Activated T-cell treated with anti-CD3 and anti-CD28 coated beads for 48 hours (primary cell): ENCODE data around the gene ABCA5.
"Not testable (repeated sequence)": the region's sequence is repeated elsewhere in the genome, so short reads cannot be mapped to it uniquely, and the experiment has no call there.

Experiments used
- DNase-seq: peaks from one replicate; pipeline ENCODE4 v3.0.0-alpha.2; 2020; ENCODE audit warnings: low read depth

ABCA5 gene

DNA sequence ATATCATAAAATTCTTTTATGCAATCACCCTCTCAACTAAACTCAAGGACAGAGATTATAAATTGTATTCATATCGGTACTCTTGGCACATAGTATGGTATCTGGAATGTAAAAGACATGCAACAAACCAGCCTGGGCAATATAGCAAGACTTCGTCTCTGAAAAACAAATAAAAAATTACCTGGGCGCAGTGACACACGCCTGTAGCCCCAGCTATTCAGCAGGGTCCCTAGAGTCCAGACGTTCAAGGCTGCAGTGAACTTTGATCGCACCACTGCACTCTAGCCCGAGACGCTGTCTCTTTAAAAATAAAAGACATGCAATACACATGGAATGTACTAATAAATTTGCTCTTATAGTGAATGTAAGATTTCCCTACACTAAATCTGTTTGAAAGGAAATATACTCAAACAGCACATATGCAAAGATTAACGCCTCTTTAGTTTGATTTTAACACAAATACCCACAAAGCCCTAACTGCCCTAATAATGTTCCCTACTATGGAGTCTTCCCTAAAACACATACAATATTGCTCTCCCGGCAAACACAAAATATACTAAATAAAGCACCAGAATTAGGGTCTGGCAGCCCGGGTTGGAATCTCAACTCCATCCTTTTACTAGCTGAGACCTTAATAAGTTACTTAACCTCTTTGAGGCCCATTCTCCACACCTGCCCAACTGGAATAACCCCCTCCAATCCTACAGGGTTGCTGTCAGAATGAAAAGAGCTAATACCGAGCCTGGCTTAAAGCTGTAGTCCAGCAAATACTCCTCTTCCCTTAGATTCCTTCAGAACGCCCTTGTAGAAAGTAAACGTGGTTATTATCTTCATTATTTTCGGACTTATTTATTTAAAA lies 1.2 kb downstream of the ABCA5 start:
- DNase-seq, result no peak

DNA sequence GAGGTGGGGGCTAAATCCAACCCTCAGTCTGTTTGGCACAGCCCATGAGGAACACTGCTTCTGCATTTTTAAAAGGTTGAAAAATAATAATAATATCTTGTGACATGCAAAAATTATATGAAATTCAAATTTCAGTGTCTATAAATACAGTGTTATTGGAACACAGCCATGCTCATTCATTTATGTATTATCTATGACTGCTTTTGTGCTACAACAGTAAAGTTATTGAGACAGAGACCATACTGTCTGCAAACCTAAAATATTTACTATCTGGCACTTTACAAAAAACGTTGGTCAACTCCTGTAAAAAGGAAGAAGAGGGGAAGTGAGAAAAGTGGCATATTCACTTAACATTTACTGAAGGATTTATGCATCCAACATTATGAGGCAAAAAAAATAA lies 3.1 kb downstream of the ABCA5 start:
- DNase-seq, result no peak

DNA sequence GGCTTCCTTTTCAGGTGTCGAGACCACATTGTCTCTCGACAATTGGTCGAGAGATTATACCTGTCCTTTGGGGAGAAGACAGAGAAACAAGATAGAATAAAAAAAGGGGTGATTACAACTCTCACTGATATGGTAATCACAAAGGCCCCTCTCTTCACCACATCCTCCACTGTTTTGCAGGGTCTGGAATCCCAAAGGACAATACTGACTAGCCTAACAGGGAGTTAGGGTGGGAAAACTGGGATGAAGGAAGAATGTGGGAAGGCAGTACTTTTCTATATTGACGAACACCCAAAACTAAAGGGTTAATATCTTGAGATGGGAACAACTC lies 6.1 kb downstream of the ABCA5 start:
- no peak for DNase-seq

DNA sequence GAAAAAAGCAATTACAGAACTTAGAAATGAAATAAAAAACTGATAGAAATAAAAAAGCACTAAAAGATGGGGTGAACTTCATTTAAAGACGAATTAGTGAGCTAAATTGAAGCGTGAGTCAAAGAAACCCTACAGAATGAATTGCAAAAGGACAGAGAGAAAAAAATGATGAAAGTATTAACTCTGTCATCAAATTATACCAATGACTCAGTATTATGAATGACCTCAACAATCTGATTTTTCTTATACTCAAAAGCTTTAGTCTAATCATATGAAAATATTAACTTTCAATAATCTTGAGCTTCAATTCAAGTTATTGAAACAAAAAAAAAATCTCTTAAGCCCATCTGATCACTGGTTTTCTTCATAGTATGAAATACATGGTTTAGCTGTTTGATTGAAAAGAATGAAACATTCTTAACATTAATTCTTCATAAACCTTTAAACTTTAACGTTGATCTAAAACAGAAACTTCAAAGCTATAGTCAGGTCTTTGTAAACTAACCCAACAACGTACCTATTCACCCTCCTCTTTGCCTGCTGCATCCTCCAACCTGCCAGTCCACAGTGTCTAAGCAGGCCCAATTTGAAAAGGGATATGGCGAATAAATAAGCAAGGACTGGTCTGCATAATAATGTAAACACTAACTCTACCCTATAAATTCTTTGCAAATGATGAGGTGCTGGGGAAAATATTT lies 6.6 kb downstream of the ABCA5 start:
- DNase-seq, result no peak

DNA sequence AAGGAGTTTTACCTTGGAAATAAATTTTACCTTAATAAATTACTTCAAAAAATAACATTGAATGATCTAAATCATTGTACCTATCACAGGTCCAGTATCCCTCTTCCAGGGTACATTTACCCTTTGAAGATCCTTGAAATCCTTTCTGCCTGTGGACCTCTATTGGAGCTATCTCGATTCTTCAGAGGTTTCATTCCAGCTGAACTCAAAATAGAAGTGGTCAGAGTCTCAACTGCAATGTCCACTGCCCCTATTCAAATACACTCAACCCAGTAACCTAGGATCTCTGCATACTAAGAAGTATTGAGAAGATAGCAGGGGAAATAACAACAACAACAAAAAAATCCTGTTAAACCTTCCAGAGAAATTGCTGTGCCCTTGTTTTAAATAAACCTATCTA lies 9.3 kb downstream of the ABCA5 start:
- no peak for DNase-seq

DNA sequence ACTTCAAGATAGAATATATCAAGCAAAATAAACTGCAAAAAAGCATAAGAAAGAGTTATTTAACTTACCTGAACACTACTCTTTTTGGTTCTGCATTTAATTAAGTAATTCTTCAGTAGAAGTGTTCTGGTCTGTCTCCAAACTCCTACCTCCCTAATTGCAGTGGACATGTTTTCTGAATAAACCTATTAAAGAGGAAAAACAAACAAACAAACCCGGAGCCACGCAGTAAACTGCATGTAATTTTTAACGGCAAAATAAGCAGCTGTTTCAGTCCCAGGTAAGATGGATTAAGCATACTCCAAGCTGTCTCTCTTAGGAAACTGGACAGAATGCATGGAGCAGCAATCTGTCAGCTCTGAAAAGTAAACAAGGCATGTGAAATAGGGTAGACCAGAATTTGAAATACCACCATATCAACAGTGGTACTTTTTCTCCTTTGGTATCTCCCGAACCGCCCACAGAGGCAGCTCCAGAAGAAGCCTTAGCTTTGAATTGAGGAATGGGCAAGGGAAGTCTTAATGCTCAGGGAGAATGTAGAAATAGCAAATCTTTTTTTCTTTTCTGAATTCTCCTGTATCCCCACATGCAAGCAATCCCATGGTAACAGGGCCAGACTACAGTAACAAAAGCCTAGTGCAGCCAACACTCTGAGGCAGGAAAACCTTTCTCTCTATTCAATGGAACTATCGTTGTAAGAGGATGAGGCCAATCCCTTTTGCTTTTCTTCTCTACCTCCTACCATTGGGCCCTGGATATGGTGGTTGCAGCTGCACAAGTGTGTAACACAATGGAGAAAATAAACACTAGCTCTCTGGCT lies 12.5 kb downstream of the ABCA5 start:
- no peak for DNase-seq

DNA sequence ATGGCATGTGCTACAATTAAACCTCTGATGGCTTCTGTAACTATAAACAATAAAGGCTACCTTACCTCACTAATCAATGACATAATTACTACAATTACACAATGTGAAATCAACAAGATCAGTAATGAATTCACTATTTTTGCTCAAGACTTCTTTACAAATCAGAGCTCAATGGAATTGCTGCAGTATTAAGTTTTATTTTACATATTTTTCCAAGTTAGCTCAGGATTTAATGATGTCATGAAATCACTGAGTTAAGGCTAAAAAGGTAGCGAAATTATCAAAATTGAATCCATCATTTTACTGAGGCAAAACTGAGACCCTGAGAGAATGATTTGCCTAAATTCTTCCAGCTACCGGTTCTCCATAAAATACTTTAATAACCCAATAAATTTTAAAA lies 21.8 kb downstream of the ABCA5 start:
- no peak for DNase-seq

DNA sequence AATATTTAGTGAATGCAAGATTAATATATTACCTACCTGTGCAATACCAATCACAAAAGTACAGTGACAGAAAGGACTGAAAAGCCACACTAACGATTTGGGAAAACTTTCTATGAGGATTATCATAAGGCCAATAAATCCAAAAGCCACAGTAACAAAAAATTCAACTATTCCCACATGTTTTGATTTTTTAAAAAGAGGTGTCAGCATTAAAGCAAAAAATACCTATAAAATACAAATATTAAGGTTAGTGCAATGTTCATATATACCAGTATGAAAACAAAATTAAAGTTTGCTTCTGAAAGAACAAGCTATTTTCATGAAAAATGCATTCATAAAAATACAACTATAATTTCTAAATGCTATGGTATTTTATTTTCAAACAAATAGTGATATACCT lies 24.3 kb downstream of the ABCA5 start:
- no peak for DNase-seq

DNA sequence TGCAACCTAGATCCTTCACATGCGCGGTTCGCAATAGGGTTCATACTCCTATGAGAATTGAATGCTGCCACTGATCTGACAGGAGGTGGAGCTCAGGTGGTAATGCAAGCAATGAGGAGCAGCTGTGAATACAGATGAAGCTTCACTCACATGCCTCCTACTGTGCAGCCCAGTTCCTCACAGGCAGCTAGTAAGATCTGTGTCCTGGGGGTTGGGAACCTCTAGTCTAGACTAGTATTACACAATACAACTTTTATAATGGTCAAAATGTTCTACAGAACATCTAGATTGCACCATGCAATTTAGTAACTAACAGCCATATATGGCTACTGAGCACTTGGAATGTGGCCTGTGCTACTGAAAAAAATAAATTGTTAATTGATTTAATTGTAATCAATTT lies 26.7 kb downstream of the ABCA5 start:
- DNase-seq, result no peak

DNA sequence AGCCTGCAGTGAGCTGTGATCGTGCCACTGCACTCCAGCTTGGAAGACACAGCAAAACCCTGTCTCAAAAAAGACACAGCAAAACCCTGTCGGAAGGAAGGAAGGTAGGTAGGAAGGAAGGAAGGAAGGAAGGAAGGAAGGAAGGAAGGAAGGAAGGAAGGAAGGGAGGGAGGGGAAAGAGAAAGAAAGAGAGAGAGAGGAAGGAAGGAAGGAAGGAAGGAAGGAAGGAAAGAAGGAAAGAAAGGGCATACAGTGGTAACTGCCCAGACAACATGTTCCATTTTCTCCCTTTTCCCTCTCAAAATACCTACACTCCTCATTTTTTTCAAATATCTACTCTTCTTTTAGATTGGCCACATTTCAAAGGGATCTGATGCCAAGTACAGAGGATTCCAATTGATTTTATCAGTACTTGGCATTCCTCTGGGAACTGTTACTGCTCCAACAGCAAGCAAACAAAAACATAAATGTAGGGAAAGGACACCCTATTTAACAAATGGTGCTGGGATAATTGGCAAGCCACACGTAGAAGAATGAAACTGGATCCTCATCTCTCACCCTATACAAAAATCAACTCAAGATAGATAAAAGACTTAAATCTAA lies 28.7 kb downstream of the ABCA5 start:
- not testable (repeated sequence) for DNase-seq

DNA sequence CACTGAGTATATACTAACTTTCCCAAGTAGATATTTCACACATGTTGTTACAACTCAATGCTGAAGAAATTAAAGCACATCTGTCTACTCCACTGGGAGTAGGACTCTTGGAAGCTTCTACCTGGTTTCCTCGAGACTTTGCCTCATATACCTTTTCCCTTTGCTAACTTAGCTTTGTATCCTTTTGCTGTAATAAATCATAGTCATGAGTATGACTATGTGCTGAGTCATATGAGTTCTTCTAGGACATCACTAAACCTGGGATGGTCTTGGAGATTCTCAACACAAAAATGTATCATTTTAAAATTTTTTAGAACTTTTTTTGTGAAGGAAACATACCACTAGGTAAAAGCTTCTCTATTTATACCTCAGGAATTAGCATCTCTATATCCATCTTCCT lies 39.8 kb downstream of the ABCA5 start:
- no peak for DNase-seq

DNA sequence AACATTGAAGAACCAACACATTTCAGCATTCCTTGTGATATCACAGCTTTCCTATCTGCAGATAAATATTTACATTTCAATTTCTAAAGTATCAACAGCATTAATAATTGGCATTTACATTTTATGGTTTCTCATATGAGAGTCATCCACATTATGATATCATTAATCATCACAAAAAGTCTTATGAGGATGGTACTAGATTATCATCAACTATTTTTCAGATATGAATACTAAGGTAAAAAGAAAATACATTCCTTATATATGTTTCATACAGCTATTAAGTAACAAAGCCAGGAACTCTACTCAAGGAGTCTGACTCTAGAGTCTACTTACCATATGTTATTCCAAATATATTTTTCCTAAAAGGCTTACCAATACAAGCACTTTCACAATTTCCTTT lies 40.7 kb downstream of the ABCA5 start:
- no peak for DNase-seq

DNA sequence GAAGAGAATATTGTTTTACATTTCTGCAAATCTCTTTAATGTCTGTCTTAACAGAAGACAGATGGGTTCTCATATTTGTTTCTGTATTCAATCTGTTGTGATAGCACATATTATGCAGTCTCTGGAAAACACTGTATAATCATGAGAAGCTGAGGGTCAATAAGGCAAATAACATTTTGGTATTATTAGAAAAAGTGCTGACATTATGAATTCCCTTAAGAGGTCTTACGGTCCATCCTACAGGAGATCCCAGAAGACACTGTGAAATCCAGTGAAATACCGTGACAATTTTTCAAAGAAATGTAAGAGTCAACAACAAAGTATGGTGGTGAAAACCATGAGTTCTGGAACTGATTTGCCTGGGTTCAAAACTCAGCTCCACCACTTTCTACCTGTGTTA lies 42.3 kb downstream of the ABCA5 start:
- no peak for DNase-seq

DNA sequence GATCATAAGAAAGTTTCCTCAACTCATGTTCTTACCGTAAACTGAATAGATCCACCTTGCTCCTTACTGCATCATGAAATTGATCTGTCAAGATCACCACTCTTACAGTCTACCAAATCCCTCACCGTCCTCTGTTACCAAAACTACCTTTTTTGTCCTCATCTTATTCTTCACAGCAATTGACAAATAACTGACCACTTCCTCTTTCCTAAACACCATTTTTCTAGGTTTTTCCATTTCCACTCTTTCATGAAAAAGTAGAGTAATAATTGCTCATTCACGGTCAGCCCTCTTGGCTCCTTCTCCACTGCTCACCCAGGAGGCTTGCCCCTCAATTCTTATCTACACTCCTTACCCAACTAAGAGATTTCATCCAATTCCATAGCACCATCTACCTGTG lies 44.9 kb downstream of the ABCA5 start:
- DNase-seq, result no peak

DNA sequence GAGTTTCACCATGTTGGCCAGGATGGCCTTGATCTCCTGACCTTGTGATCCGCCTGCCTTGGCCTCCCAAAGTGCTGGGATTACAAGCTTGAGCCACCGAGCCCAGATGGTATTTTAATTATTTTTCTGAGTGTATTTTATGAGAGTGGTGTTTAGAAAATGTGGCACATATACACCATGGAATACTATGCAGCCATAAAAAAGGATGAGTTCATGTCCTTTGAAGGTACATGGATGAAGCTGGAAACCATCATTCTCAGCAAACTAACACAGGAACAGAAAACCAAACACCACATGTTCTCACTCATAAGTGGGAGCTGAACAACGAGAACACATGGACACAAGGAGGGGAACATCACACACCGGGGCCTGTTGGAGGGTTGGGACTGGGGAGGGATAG lies 50.7 kb downstream of the ABCA5 start:
- not testable (repeated sequence) for DNase-seq

DNA sequence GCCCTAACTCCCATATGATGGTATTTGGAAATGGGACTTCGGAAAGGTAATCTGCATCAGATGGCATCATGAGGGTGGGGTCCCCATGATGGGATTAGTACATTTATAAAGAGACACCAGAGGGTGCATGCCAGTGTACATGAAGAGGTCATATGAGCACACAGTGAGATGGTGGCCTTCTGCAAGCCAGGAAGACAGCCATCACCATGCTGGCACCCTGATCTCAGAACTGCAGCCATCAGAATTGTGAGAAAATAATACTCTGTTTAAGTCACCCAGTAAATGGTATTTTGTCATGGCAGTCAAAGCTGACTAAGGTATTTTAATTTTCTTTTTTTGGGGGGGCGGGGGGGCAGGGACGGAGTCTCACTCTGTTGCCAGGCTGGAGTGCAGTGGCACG lies 51.2 kb downstream of the ABCA5 start:
- no peak for DNase-seq

DNA sequence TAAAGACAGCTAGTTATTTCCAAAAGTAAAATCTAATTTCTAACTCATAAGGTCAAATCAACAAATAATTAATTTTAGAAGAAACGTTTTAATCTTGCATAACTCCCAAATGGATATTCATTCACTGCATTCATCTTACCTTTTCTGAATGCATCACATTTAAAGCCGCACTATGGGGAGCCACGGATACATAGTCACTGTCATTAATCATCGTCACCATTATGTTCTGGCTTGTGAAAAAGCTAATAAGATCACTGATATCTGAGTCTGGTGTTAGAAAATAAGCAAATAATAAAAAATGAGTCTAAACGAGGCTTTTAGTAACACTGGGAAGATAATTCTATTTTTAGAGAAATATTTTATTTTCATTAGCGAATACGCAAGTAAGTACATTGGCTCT lies 55.9 kb downstream of the ABCA5 start:
- DNase-seq, result no peak

DNA sequence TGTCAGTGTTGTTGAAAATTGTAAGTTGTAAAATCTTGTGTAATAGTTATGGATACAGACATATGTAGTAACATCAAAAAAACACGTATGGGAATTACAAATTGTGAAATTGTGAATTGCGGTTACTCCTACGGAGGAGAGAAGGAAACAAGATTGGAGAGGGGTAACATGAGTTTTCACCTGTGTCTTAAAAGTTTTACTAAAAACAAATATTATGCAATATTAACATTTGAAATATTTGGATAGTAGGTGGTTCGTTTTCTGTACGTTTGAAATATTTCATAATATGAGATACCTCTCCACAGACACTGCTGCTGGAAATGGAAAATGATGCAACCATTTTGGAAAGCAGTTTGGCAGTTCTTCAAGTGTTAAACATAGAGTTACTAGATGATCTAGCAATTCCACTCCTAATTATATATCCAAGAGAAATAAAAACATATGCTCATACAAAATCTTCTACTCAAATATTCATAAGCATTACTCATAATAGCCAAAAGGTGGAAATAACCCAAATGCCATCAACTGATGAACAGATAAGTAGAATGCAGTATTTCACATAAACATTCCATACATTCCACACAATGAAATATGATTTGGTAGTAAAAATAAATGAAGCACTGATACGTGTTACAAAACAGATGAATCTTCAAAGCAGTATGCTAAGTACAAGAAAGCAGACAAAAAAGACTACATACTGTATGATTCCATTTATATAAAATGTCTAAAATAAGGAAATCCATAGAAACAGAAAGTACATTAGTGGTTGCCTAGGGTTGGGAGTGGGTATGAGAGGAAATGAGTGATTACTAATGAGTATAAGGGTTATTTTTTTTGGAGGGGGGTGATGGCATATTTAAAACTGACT lies 57.6 kb downstream of the ABCA5 start:
- DNase-seq, result no peak

DNA sequence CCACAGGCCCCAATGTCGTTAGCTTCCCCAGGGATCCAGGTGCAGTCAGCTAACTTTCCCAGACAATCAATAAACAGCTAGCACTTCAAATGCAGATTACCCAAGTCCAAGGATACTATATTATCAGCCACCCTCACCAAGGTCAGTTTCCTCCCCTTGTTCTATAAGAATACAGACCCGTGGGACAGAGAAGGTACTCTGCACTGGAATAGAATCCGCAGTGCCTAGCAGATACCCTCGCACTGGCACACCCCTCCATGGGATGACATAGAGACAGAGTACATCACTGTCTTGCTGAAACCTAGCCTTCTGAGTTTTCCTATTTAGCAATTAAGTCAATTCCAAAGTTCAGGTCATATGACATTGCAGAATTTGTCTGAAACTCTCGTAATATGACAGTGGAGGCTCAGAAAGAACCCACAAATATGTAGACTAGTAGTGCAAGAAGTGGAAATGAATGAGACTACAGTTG lies 58.4 kb downstream of the ABCA5 start:
- DNase-seq, result no peak

DNA sequence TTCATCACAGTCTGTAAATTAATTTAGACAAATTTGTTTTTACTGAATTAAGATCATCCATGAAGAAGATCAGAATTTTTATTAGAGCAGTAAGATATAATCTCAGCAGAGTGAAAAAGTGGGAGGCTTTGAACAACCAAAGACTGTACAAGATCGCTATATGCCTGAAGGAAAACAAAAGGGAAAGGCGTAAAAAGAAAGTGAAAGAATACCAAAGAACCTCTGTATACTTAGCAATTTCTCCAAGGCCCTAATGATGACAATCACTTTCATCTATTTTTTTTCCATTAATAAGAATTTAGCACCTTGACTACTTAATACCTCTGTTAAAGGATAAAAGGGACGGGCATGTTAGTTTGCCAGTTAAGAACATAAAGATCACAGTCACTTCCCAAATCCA lies 59.7 kb downstream of the ABCA5 start:
- DNase-seq, result no peak

DNA sequence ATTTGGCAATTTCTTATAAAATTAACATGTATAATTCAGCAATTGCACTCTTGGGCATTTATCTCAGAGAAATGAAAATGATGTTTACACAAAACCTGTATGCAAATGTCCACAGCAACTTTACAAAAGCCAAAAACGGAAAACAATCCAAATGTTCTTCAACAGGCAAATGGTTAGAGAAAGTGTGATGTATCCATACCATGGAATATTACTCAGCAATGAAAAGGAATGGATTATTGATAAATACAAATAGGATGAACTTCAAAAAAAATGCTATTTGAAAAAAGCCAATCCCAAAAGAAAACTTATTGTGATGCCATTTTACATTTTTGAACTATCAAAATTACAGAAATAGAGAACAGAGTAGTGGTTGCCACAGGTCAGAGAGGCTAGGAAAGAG lies 61.1 kb downstream of the ABCA5 start:
- no peak for DNase-seq

DNA sequence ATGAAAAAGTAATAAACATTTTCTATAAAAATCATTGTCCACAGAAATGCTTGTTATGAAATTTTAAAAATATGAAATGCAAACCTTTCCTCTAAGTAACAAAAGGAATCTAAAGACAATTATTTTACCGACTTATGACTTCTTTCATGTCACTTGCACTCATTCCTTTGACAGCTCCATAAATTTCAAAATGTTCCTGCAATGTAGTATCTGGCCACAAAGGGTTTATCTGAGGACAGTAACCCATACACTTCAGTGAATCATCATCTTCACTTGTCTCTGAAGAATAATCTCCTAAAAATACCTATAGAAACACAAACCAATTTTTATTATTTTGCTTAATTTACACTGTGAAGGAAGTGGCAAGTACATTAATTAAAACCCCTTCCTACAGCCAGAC lies 72.7 kb downstream of the ABCA5 start:
- no peak for DNase-seq
